Activated T-helper 9 cell treated with anti-CD3 and anti-CD28 coated beads, Interleukin-2, amount 50 U/mL, for 16 hours (primary cell): Measurements from ENCODE around the gene SEC61B.
"Not testable (repeated sequence)": the region's sequence is repeated elsewhere in the genome, so short reads cannot be mapped to it uniquely, and the experiment has no call there.

Source experiments
- DNase-seq: peaks from one replicate; pipeline ENCODE4 v3.0.0-alpha.2; 2020; ENCODE audit warnings: low read depth

Gene SEC61B

GRCh38 chr9:99192786-99193465, 29.2 kb upstream of the SEC61B start:
- DNase-seq, result no peak

DNA sequence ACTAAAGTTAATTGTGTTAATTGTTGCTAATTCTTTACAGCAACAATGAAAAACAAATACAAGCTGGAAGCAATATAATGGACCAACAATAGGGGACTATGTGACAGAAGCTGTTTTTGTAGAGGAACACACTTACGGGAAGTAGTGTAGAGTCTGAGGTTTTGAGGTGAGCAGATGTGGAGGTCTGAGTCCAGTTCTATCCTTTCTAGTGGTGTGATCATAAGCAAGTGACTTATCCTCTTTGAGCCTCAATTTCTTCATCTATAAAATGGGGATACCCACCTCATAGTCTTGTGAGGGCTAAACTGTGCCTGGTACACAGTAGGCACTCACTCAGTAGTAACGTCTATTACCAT, 28.6 kb upstream of the SEC61B start:
- no peak for DNase-seq

DNA sequence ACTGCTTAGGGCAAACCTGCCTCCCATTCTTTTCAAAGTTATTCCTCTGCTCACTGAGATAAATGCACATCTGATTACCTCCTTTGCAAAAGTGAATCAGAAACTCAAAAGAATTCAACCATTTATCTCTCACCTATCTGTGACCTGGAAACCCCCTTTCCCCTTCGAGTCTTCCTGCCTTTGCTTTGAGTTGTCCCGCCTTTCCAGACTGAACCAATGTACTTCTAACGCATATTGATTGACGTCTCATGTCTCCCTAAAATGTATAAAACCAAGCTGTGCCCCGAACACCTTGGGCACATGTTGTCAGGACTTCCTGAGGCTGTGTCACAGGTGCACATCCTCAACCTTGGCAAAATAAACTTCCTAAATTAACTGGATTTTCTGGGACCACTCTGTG, 25.6 kb upstream of the SEC61B start:
- DNase-seq, result not testable (repeated sequence)

DNA sequence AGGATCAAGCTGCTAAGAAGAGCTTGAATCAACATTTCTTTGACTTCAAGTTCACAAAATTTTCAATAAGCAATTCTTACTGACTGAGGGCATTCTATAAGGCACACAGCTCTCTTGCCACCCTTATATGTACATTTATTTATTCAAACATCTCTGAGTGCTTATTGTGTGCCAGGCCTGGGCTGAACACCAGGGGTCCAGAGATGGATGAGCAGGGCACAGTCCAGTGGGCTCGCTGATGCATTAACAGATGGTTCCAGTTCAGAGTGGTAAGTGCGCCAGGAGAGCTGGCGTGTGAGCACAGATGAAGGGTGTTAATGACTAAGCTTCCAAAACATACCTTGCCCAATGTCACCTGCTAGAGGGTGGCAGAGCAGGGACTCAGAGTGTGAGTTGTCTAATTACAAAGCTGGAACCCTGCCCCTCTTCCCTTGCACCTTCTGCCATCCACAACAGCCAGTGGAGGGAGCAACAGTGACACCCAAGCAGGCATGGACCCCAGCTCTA, 24.9 kb upstream of the SEC61B start:
- DNase-seq, result no peak

- DNase-seq, result no peak
Observed at GRCh38 chr9:99197987-99198386, 24.1 kb upstream of the SEC61B start.

- no peak for DNase-seq
Observed at GRCh38 chr9:99199938-99200539, 22.0 kb upstream of the SEC61B start.

DNA sequence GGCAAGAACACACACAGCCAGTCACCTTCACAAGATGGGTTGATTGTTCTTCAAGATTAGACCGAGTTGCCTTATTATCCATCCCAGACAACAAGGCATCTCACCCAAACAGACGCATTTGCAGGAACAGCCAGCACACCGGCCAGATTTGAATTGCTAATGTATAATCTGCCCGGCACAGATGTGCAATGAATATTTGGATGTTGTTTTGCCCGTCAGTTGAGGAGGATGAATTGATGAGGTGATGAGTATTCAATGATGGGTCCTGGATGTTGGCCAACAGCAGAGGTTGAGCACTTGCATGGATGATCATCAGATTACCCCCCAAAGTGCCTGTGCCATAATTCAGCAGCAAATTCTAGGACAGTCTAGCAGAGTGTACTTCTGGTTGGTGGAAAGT, 20.5 kb upstream of the SEC61B start:
- DNase-seq, result no peak

DNA sequence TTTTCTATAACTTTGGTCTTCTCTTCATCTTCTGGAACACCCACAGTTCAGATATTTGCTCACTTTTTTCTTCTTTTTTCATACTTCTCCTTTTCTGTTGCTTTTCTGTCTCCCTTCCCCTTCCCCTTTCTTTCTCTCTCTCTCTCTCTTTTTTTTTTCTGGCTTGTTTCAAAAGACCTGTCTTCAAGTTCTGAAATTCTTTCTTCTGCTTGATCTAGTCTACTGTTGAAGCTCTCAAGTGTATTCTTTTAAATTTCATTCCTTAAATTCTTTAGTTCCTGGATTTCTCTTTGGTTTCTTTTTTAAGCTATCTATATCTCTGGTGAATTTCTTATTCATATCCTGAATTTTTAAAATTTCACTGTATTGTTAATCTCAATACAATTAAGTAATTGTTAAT, 11.5 kb upstream of the SEC61B start:
- no peak for DNase-seq

DNA sequence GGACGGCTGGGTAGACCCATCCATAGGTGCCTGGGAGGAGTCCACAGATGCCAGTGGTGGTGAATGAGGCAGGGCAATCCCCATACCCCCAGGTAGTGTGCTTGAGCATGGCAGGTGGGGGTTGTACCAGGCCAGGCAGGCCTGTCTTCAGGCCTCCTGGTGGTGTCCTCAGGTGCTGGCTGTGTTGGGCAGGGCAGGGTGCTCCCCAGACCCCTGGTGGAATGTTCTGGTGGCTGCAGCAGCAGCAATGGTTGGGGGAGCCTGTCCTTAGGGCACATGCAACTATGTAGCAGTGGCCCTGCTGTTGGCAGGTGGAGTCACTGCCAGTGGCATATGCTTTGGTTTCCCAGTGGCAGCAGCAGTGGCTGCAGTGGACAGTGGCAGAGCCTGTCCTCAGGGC, 10.3 kb upstream of the SEC61B start:
- no peak for DNase-seq

DNA sequence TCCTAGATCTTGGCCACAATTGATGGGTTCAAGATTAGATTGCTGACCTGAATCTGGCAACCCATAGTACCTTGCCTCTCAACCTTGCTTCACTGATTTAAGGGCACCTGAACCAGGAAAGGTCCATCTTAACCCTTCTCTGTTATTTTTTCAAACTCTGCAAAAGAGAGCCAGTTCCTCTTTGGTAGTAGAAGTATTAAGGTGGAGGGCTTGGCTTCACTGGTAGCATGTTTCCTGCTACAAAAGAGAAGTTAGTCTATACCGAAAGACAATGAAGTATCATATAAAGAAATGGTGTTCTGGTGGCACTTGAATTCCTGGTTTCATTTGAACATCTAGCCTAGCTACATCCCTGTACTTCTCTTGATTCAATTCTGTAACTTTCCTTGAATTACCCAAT, 8.9 kb upstream of the SEC61B start:
- no peak for DNase-seq

GRCh38 chr9:99216073-99216472, 6.0 kb upstream of the SEC61B start:
- DNase-seq, result no peak

DNA sequence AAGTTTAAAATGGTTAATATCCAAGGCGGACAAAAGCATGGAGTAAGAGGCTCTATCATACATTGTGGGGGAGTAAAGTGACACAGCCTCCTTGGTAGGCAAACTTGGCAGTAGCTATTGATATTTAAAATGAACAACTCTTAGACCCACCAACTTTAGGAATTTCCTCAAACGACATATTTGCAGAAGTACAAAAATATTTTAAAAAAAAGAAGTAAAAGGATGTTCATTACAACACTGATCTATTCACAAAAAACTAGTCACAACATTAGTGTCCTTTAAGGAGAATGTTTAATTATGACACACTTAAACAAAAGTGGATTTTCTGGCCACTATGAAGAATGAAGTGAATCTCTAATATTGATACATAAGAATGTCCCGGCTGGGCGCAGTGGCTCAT, 2.1 kb upstream of the SEC61B start:
- no peak for DNase-seq

- no peak for DNase-seq
Observed at GRCh38 chr9:99221266-99221620, 839 bp upstream of the SEC61B start.

DNA sequence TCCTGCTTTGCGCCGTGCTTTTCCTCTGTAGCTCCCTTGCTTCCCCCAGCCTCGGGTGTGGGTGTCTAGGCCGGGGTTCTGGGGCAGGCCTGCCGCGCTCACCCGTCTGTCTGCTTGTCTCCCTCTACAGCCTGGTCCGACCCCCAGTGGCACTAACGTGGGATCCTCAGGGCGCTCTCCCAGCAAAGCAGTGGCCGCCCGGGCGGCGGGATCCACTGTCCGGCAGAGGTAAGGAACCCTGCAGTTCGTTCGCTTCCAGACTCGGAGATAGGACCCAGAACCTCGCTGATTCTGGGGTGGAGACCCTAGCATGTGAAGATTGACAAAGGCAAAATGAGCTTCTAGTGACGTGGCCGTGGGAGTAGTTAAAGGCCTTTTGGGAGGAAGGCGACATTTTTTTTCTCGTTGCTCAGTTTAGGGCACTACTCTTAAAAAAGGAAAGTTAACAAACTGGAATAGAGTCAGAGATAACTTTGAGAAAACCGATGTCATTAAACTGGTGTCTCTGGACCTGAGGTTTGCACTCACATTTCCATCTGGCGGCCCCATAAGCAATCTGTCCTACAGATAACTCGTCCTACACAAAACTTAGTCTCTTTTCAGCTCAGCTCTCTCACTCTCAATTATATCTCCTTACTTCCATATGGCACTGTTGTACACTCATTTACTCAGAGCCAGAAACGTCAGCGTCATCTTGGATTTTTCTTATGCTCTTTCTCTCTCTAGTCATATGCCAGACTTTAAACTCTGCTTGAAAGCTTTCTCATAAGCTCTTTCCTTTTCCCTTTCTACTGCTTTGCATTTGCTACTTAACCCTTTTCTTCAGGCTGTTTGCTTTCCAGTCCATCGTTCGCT, 561 bp downstream of the SEC61B start:
- DNase-seq, result no peak

DNA sequence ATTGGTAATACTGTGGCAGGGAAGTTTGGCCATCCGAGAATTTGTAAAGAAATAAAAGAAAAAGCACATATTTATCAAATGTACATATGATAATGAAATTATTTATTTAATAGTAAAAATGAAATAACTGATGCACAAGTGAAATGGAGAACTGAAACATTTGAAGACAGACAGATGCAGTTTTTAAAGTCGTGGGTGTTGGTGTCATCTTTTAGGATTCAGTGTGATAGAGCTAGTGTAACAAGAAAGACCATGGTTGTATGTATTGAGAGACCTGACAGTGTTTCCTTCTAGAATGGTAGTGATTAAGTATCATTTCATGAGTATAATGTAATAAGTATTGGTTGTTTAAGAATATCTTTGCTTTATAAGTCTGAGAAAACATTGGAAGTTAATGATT, 2.4 kb downstream of the SEC61B start:
- DNase-seq, result no peak

DNA sequence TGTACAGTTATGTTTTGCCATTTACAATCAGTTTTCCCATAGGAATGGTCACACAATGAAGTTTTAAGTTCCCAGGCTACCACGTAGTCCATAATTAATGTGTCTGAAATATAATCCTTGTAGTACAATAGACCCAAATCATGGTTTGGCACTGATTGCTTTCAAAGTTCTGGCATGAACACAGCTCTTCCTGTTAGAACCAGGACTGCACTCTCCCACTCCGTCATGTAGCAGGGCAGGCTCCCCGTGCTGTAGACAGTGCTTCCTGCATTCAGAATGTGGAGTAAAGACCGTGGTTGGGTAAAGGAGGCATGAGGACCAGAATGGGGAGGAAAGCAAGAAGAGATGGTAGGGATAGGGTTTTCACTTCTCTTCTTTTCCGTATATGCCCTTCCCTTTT, 4.0 kb downstream of the SEC61B start:
- no peak for DNase-seq

DNA sequence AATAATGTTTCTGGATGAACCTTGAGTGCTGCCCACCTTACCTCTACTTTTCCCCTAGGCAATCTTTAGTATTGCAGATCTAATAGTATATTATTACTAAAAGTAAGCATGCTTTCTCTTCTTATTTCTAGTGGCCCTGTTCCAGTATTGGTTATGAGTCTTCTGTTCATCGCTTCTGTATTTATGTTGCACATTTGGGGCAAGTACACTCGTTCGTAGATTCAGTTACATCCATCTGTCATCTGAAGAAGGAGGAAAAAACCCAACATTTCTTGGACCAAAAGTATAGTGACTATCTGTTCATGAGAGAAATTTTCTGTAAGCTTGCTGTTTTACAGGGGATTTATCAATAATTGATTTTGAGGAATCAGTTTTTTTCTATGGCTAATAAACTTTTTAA, 8.1 kb downstream of the SEC61B start:
- no peak for DNase-seq

DNA sequence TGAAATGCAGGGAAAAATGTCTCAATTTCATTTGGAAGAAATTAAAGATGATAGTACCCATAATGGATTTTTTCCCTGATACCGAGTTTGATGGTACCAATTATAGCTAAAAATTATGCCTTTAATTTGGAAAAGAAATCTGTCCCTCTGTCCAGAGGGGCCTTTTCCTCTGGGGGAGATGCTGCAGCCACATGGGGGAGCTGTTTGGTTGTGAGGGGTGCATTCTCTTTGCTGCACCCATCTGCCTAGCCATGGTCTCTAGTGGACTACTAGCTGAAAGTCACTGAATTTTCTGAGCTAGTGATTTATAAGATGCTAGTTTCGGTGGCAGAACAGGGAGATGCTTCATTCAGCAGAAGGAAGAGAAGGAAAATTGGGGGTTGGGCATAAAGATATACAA, 9.6 kb downstream of the SEC61B start:
- DNase-seq, result no peak

DNA sequence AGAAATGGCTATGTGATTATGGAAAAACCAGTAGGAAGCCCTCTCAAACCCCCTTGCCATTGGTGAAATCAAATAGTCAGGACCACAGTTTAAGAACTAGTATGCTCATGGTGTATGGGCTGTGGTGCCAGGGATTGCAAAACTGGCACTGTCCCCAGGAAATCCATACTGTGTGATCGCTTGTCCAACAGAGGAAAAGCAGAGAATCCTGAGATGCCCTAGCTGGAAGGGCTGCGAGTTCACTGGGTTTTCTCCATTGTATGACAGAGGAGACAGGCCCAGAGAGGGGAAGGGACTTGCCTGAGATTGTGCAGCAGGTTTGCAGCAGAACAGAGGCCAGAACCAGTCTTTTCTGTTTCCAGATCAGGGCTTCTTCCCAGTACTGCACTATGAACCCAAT, 12.5 kb downstream of the SEC61B start:
- DNase-seq, result no peak

DNA sequence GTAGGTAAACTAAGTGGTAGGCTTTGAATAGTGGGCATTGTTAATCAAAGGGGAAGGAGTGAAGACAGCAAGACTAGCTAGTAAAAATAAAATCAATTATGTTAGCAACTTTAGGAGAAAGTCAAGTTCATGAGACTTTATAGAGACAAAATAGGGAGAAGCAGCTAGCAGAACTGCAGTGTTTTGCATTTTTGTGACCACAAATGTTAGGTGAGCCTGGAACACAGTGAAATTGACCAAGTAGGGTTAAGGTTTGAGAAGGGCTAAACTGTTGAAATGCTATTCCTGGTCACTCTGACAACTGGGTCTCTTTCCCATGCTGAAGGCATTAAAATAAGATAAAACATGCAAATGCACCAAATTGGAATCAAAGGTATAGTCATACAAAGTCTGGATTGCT, 13.0 kb downstream of the SEC61B start:
- DNase-seq, result no peak

DNA sequence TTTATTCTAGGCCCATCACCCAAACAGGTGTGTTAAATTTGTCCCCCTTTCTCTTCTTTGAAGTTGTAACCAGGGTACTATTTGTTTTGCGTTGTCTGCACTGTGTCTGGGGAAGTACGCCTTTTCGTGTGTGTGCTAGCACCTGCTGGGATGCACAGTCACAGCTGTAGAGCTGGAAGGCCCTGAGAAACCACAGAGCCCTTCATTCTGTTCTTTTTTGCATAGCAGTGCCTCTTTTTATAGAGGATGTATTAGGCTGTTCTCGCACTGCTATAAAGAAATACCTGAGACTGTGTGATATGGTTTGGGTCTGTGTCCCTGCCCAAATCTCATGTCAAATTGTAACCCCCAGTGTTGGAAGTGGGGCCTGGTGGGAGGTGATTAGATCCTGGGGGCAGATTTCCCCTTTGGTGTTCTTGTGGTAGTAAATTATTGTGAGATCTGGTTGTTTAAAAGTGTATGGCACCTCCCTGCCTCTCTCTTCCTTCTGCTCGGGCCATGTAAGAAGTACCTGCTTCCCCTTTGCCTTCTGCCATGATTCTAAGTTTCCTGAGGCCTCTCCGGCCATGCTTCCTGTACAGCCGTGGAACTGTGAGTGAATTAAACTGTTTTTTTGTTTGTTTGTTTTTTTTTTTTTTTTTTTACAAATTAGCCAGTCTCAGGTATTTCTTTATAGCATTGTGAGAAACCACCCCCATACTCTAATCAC, 14.0 kb downstream of the SEC61B start:
- no peak for DNase-seq

DNA sequence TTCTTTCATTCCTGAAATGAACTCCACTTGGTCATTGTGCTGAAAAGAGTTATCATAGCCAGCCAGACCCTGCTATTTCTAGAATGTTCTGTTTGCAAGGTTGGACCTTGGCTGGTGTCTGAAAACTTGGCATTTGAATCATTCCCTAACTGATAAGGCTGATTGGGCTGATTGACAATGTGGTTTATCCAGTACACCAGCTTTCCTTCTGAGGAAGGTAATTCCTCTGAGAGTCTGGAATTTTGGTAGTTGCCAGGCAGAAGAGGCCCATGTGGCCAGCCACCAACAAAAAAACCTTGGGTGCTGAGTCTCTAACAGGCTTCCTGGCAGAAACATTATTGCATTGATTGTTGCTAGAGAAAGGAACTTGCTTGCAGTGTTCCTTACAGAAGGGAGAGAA, 15.3 kb downstream of the SEC61B start:
- DNase-seq, result no peak

DNA sequence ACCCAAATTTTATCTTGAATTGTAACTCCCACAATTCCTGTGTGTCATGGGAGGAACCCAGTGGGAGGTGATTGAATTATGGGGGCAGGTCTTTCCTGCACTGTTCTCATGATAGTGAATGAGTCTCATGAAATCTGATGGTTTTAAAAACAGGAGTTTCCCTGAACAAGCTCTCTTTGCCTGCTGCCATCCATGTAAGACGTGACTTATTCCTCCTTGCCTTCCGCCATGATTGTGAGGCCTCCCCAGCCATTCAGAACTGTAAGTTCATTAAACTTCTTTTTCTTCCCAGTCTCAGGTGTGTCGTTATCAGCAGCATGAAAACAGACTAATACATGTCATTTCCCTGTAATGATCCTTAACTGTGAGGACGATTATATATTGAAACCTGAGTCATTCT, 15.8 kb downstream of the SEC61B start:
- not testable (repeated sequence) for DNase-seq
